Measurements from ENCODE around the gene LENEP. TPM values are rescaled to one million over a fixed set of nuclear protein-coding genes. Genes with fewer than 3 reads are reported as not detected.

The LENEP gene
- total and polyA plus RNA-seq, 2 donors (not counting 1 experiment from before 2014, with no cell fraction given): not detected

DNA sequence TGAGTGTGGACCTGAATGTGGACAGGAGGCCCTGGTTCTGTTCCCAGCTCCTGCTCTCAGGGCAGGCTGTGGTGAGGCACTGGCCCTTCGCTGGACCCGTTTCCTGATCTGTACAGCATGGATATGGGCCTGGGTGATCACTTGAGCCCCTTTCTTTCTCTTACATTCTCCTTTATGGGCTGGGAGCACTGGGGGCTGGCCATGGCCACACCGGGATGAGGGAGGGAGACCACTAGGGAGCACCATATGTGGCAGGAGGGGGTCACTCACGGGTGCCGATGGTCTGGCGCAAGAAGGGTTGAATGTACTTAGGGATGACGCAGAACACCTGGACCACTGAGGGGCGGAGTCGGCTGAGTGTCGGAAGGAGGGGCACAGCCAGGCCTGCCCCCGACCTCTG is 37.5 kb downstream of the LENEP start:
- no peaks in the 10 kb centered on the region for H3K36me3 ChIP-seq (ENCODE audit: control insufficient read depth, insufficient read depth, low read length)
- peaks cover 3% of the 10 kb centered on the region for H3K27me3 ChIP-seq (ENCODE audit: control insufficient read depth, insufficient read depth, low read length)
- no peak overlapping the region for H2AFZ ChIP-seq (ENCODE audit: low read length)
- H3K4me2 ChIP-seq (ENCODE audit: extremely low read depth, insufficient read depth, low read length): no peak overlapping the region
- DNase-seq (ENCODE audit: low read depth in 2 of 2): no peak
- TF ChIP-seq, protein P1, sequence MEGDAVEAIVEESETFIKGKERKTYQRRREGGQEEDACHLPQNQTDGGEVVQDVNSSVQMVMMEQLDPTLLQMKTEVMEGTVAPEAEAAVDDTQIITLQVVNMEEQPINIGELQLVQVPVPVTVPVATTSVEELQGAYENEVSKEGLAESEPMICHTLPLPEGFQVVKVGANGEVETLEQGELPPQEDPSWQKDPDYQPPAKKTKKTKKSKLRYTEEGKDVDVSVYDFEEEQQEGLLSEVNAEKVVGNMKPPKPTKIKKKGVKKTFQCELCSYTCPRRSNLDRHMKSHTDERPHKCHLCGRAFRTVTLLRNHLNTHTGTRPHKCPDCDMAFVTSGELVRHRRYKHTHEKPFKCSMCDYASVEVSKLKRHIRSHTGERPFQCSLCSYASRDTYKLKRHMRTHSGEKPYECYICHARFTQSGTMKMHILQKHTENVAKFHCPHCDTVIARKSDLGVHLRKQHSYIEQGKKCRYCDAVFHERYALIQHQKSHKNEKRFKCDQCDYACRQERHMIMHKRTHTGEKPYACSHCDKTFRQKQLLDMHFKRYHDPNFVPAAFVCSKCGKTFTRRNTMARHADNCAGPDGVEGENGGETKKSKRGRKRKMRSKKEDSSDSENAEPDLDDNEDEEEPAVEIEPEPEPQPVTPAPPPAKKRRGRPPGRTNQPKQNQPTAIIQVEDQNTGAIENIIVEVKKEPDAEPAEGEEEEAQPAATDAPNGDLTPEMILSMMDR (conservative IDR thresholded peaks at IDR 0.05 in 1 of 2, IDR thresholded peaks at IDR 0.05 in 1 of 2; ENCODE audit: low read depth in 1 of 2, low read length in 2 of 2): no peak
- TF ChIP-seq EZH2 (IDR thresholded peaks at IDR 0.05; ENCODE audit: low read length, missing control alignments): no peak
- no peaks in the 10 kb centered on the region for H4K20me1 ChIP-seq (ENCODE audit: control insufficient read depth, extremely low read depth, insufficient read depth, low read length)
- no peaks in the 10 kb centered on the region for H3K4me1 ChIP-seq (ENCODE audit: control insufficient read depth, extremely low read depth, insufficient read depth, low read length)
- no peak overlapping the region for H3K9ac ChIP-seq (ENCODE audit: insufficient read depth, low read length)
- no peaks in the 10 kb centered on the region for H3K79me2 ChIP-seq (ENCODE audit: control insufficient read depth, insufficient read depth, low read length)
- H3K27ac ChIP-seq (ENCODE audit: insufficient read depth, low read length): no peak overlapping the region
- H3K9me3 ChIP-seq (ENCODE audit: control insufficient read depth, insufficient read depth, low read depth, low read length): no peaks in the 10 kb centered on the region
- H3K4me3 ChIP-seq (replicated peaks in 1 of 4; ENCODE audit: control extremely low read depth in 1 of 4, insufficient read depth in 1 of 4, low read depth in 3 of 4, low read length in 4 of 4): no peak overlapping the region

- Histone ChIP-seq H3K4me2 (ENCODE audit: extremely low read depth, insufficient read depth, low read length) (no peak overlapping the region), H3K9me3 (ENCODE audit: control insufficient read depth, insufficient read depth, low read depth, low read length) (no peaks in the 10 kb centered on the region), H4K20me1 (ENCODE audit: control insufficient read depth, extremely low read depth, insufficient read depth, low read length) (no peaks in the 10 kb centered on the region), H3K36me3 (ENCODE audit: control insufficient read depth, insufficient read depth, low read length) (no peaks in the 10 kb centered on the region), H3K27me3 (ENCODE audit: control insufficient read depth, insufficient read depth, low read length) (peaks cover 5% of the 10 kb centered on the region), H3K27ac (ENCODE audit: insufficient read depth, low read length) (no peak overlapping the region), H3K9ac (ENCODE audit: insufficient read depth, low read length) (no peak overlapping the region), H2AFZ (ENCODE audit: low read length) (no peak overlapping the region), H3K4me1 (ENCODE audit: control insufficient read depth, extremely low read depth, insufficient read depth, low read length) (no peaks in the 10 kb centered on the region), H3K4me3 (replicated peaks in 1 of 4; ENCODE audit: control extremely low read depth in 1 of 4, insufficient read depth in 1 of 4, low read depth in 3 of 4, low read length in 4 of 4) (no peak overlapping the region), H3K79me2 (ENCODE audit: control insufficient read depth, insufficient read depth, low read length) (no peaks in the 10 kb centered on the region)
- no peak for DNase-seq (ENCODE audit: low read depth in 2 of 2)
- no peak for TF ChIP-seq EZH2 (IDR thresholded peaks at IDR 0.05; ENCODE audit: low read length, missing control alignments)
- TF ChIP-seq, protein P1 (conservative IDR thresholded peaks at IDR 0.05 in 1 of 2, IDR thresholded peaks at IDR 0.05 in 1 of 2; ENCODE audit: low read depth in 1 of 2, low read length in 2 of 2): no peak
These were observed 39.5 kb downstream of the LENEP start for GRCh38 chr1:155032886-155033285.

GRCh38 chr1:155033524-155033923 is 40.1 kb downstream of the LENEP start, which contains the start of the genes DCST1 and DCST2:
Gene DCST1, plus strand, starts transcription at chr1:155033824. Its CDS starts 213 bp downstream, at chr1:155034037.
Gene DCST2, minus strand, starts transcription at chr1:155033781. Its CDS starts 80 bp downstream, at chr1:155033701.
- H2AFZ ChIP-seq (ENCODE audit: low read length): no peak within 1 kb of the TSS
- H3K27me3 ChIP-seq (ENCODE audit: control insufficient read depth, insufficient read depth, low read length): peaks cover 8% of the 10 kb centered on the region
- H3K36me3 ChIP-seq (ENCODE audit: control insufficient read depth, insufficient read depth, low read length): no peaks in the 10 kb centered on the region
- H3K9ac ChIP-seq (ENCODE audit: insufficient read depth, low read length): no peak within 1 kb of the TSS
- H4K20me1 ChIP-seq (ENCODE audit: control insufficient read depth, extremely low read depth, insufficient read depth, low read length): no peaks in the 10 kb centered on the region
- no peaks in the 10 kb centered on the region for H3K9me3 ChIP-seq (ENCODE audit: control insufficient read depth, insufficient read depth, low read depth, low read length)
- DNase-seq (ENCODE audit: low read depth in 2 of 2): no peak
- no peaks in the 10 kb centered on the region for H3K79me2 ChIP-seq (ENCODE audit: control insufficient read depth, insufficient read depth, low read length)
- no peak within 1 kb of the TSS for H3K4me2 ChIP-seq (ENCODE audit: extremely low read depth, insufficient read depth, low read length)
- no peaks in the 10 kb centered on the region for H3K4me1 ChIP-seq (ENCODE audit: control insufficient read depth, extremely low read depth, insufficient read depth, low read length)
- H3K27ac ChIP-seq (ENCODE audit: insufficient read depth, low read length): no peak within 1 kb of the TSS
- no peak within 1 kb of the TSS for H3K4me3 ChIP-seq (replicated peaks in 1 of 4; ENCODE audit: control extremely low read depth in 1 of 4, insufficient read depth in 1 of 4, low read depth in 3 of 4, low read length in 4 of 4)
- no peak for TF ChIP-seq EZH2 (IDR thresholded peaks at IDR 0.05; ENCODE audit: low read length, missing control alignments)
- TF ChIP-seq, protein P1 (conservative IDR thresholded peaks at IDR 0.05 in 1 of 2, IDR thresholded peaks at IDR 0.05 in 1 of 2; ENCODE audit: low read depth in 1 of 2, low read length in 2 of 2): no peak
